HG02981 (cell line): Measurements from ENCODE around the gene FGF12.

Source experiments
- ATAC-seq: cut with Tn5 transposase; IDR thresholded peaks from one replicate; pipeline ENCODE4 v1.9.1; 2021; ENCODE audit warnings: mild to moderate bottlenecking, moderate library complexity; ENCODE audit not compliant: unreplicated experiment

FGF12 gene

GRCh38 chr3:192685801-192686200, 41.5 kb downstream of the FGF12 start:
- ATAC-seq = no peak

- ATAC-seq = no peak
Observed at GRCh38 chr3:192684151-192684550, 43.2 kb downstream of the FGF12 start.

- peak; percentile 71 for ATAC-seq
Observed at GRCh38 chr3:192675958-192676649, 51.2 kb downstream of the FGF12 start.

GRCh38 chr3:192655628-192656027, 71.7 kb downstream of the FGF12 start:
- no peak for ATAC-seq

- peak; percentile 62 for ATAC-seq
Observed at GRCh38 chr3:192655040-192655439, 72.3 kb downstream of the FGF12 start.

- ATAC-seq = no peak
Observed at GRCh38 chr3:192653862-192654261, 73.5 kb downstream of the FGF12 start.

- no peak for ATAC-seq
Observed at GRCh38 chr3:192652727-192653126, 74.6 kb downstream of the FGF12 start.

- ATAC-seq = no peak
Observed at GRCh38 chr3:192651836-192652512, 75.4 kb downstream of the FGF12 start.

- no peak for ATAC-seq
Observed at GRCh38 chr3:192645437-192645836, 81.9 kb downstream of the FGF12 start.

- ATAC-seq = no peak
Observed at GRCh38 chr3:192642651-192643050, 84.7 kb downstream of the FGF12 start.

- no peak for ATAC-seq
Observed at GRCh38 chr3:192641919-192642318, 85.4 kb downstream of the FGF12 start.

GRCh38 chr3:192639987-192640386, 87.4 kb downstream of the FGF12 start:
- ATAC-seq = no peak

- ATAC-seq = no peak
Observed at GRCh38 chr3:192637803-192638202, 89.5 kb downstream of the FGF12 start.

GRCh38 chr3:192636517-192637444, 90.6 kb downstream of the FGF12 start:
- no peak for ATAC-seq

- ATAC-seq = no peak
Observed at GRCh38 chr3:192629429-192629828, 97.9 kb downstream of the FGF12 start.

GRCh38 chr3:192621909-192622308, 105.4 kb downstream of the FGF12 start:
- no peak for ATAC-seq

GRCh38 chr3:192620275-192620674, 107.1 kb downstream of the FGF12 start:
- no peak for ATAC-seq

GRCh38 chr3:192611411-192611810, 115.9 kb downstream of the FGF12 start:
- no peak for ATAC-seq

GRCh38 chr3:192608726-192609600, 118.4 kb downstream of the FGF12 start:
- ATAC-seq = no peak

GRCh38 chr3:192607798-192608197, 119.5 kb downstream of the FGF12 start:
- no peak for ATAC-seq

- no peak for ATAC-seq
Observed at GRCh38 chr3:192597913-192598312, 129.4 kb downstream of the FGF12 start.
